PC-9 (cell line): Measurements from ENCODE around the gene DCAF15. TPM values are rescaled to one million over a fixed set of nuclear protein-coding genes. Genes with fewer than 3 reads are reported as not detected.
"Not testable (repeated sequence)": the region's sequence is repeated elsewhere in the genome, so short reads cannot be mapped to it uniquely, and the experiment has no call there.

ENCODE experiments used
- BruUV-seq: library from RNA; stranded (reverse); fragments of 400-500 nt; replicated peaks from 2 replicates; lab custom pipeline; 2021; lab: Mats Ljungman, UMichigan
- CTCF ChIA-PET: fragments of 300-600 bp; sonication (Branson Sonifier 250); formaldehyde crosslinking; loops from one replicate; lab custom pipeline; 2022; ENCODE audit warnings: antibody characterized with exemption; lab: Charles Lee
- POLR2A ChIA-PET: fragments of 300-600 bp; sonication (Branson Sonifier 250); formaldehyde crosslinking; loops from one replicate; lab custom pipeline; 2022; ENCODE audit warnings: antibody characterized with exemption; ENCODE audit not compliant: unreplicated experiment; lab: Charles Lee
- DNase-seq, 2 experiments: peaks; one replicate each; pipeline versions ENCODE4 v3.0.0 to v3.0.0-alpha.2; 2015 to 2022; ENCODE audit warnings: mixed read lengths in 1 of 2
- H2AFZ ChIP-seq: fragments of 200-600 bp; sonication (generic); 2 replicates; pipeline ENCODE4 v1.8.1; 2017; ENCODE audit warnings: antibody characterized with exemption
- H3F3A ChIP-seq: fragments of 200-600 bp; sonication (generic); 2 replicates; pipeline ENCODE4 v1.8.1; 2017; ENCODE audit warnings: antibody characterized with exemption, mild to moderate bottlenecking, low read depth; ENCODE audit not compliant: insufficient read depth
- H3K27ac ChIP-seq: fragments of 200-600 bp; sonication (generic); 2 replicates; pipeline ENCODE4 v1.6.1; 2016; ENCODE audit warnings: mixed run types
- H3K27me3 ChIP-seq: fragments of 200-600 bp; sonication (generic); 2 replicates; pipeline ENCODE4 v1.6.1; 2016; ENCODE audit warnings: low read depth, mixed run types; ENCODE audit not compliant: insufficient read depth
- H3K36me3 ChIP-seq: fragments of 200-600 bp; sonication (generic); 2 replicates; pipeline ENCODE4 v1.6.1; 2016; ENCODE audit warnings: low read depth, mixed run types
- H3K4me1 ChIP-seq: fragments of 200-600 bp; sonication (generic); replicated peaks from 2 replicates; pipeline ENCODE4 v1.6.1; 2016; ENCODE audit warnings: mixed run types; ENCODE audit not compliant: insufficient read depth
- H3K4me2 ChIP-seq: fragments of 200-600 bp; sonication (generic); 2 replicates; pipeline ENCODE4 v1.6.1; 2017; ENCODE audit warnings: mixed run types
- H3K4me3 ChIP-seq: fragments of 200-600 bp; sonication (generic); 2 replicates; pipeline ENCODE4 v1.6.1; 2016; ENCODE audit warnings: mixed run types
- H3K79me2 ChIP-seq: fragments of 200-600 bp; sonication (generic); 2 replicates; pipeline ENCODE4 v1.6.1; 2017; ENCODE audit warnings: low read depth, mixed run types
- H3K9me2 ChIP-seq: fragments of 200-600 bp; sonication (generic); 2 replicates; pipeline ENCODE4 v1.8.1; 2017; ENCODE audit warnings: mild to moderate bottlenecking; ENCODE audit not compliant: insufficient read depth
- H3K9me3 ChIP-seq: fragments of 200-600 bp; sonication (generic); 2 replicates; pipeline ENCODE4 v1.8.1; 2016; ENCODE audit warnings: low read depth; ENCODE audit not compliant: insufficient read depth
- H4K20me1 ChIP-seq: fragments of 200-600 bp; sonication (generic); 2 replicates; pipeline ENCODE4 v1.8.1; 2017; ENCODE audit not compliant: insufficient read depth
- EZH2 ChIP-seq: fragments of 200-600 bp; sonication (generic); IDR thresholded peaks from 2 replicates; pipeline ENCODE4 v1.8.0; 2017; ENCODE audit warnings: antibody characterized with exemption, low read depth
- intact Hi-C: fragments of 100-400 bp; cut with micrococcal nuclease; formaldehyde crosslinking; loops from one replicate; pipeline ENCODE4 v1.10.0; 2022; ENCODE audit not compliant: unreplicated experiment
- total RNA-seq: library from RNA; stranded (reverse); gene quantifications from 2 replicates; pipeline ENCODE4 v1.2.3, GENCODE V29; 2021
- TF ChIP-seq, protein P1 (sequence below): fragments of 200-600 bp; sonication (generic); conservative IDR thresholded peaks from 2 replicates; pipeline ENCODE4 v1.6.1; 2017; ENCODE audit warnings: mixed run types, antibody characterized with exemption, mild to moderate bottlenecking, moderate library complexity

The DCAF15 gene
- total RNA-seq, 1 experiment from 2014 or later: 35.3 TPM

DNA sequence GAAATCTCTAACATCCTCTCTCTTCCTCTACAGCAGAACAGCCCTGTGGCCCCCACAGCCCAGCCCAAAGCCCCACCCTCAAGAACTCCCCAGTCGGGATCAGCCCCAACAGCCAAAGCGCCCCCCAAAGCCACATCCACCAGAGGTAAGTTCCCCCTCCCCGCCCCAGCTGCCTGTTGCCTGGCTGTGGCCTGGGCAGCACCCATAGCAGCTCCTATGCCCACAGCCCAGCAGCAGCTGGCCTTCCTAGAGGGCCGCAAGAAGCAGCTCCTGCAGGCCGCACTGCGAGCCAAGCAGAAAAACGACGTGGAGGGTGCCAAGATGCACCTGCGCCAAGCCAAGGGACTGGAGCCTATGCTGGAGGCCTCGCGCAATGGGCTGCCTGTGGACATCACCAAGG, 31.8 kb upstream of the DCAF15 start:
- Histone ChIP-seq H2AFZ (no peak overlapping the region), H3K9me3 (no peaks in the 10 kb centered on the region; the same call in 1 of the 2 replicates), H3K4me2 (no peak overlapping the region), H3K27ac (no peak overlapping the region), H4K20me1 (no peaks in the 10 kb centered on the region), H3K9me2 (no peaks in the 10 kb centered on the region), H3K27me3 (no peaks in the 10 kb centered on the region), H3K36me3 (peaks cover 37% of the 10 kb centered on the region), H3K79me2 (no peaks in the 10 kb centered on the region), H3K4me3 (no peak overlapping the region), H3K4me1 (no peaks in the 10 kb centered on the region), H3F3A (peaks cover 23% of the 10 kb centered on the region)
- intact Hi-C loops: no loop called here
- ChIA-PET CTCF (no interaction called here), POLR2A (no interaction called here)
- BruUV-seq: no TSS peak
- TF ChIP-seq, protein P1, sequence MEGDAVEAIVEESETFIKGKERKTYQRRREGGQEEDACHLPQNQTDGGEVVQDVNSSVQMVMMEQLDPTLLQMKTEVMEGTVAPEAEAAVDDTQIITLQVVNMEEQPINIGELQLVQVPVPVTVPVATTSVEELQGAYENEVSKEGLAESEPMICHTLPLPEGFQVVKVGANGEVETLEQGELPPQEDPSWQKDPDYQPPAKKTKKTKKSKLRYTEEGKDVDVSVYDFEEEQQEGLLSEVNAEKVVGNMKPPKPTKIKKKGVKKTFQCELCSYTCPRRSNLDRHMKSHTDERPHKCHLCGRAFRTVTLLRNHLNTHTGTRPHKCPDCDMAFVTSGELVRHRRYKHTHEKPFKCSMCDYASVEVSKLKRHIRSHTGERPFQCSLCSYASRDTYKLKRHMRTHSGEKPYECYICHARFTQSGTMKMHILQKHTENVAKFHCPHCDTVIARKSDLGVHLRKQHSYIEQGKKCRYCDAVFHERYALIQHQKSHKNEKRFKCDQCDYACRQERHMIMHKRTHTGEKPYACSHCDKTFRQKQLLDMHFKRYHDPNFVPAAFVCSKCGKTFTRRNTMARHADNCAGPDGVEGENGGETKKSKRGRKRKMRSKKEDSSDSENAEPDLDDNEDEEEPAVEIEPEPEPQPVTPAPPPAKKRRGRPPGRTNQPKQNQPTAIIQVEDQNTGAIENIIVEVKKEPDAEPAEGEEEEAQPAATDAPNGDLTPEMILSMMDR: no peak
- no peak for TF ChIP-seq EZH2
- DNase-seq: no peak

DNA sequence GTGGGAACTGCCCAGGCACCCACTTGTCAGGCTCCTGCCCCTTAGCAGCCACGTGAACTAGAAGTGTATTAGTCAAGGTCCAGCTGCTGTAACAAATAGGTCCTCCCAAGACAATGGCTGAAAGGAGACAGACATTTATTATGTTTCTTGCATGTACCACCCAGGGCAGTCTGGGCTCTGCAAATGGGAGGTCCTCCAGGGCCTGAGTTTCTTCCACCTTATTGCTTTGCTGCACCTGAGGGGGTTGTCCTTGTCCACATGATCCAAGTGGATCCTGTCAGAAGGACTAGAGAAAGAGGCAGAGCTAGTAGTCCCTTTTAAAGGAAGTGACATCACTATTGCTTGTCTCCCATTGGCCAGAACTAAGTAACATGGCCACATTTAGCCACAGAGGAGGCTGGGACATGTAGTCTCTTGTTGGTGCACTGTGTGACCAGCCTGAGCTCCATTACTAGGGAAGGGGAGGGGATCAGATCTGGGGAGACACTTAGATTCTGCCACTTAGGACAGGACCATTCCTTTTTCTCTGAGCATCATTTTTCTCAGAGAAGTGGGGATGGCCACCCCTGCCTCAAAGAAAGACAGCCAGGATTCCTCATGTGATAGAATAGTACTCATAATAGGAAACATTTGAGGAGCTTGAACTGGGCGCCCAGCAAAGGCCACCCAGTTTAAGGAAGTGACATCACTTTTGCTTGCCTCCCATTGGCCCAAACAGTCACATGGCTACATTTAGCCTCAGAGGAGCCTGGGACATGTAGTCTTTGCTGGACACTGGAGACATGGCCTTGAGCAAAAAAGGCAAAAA, 31.2 kb upstream of the DCAF15 start:
- H3K9me2 ChIP-seq: no peaks in the 10 kb centered on the region
- peak in 1 of 2 experiments; percentile 72 for DNase-seq
- H3K4me2 ChIP-seq: no peak overlapping the region
- no TSS peak for BruUV-seq
- POLR2A ChIA-PET: interaction anchor here (0.8 kb wide), 1 partner anchor 35 kb away, joined by 5 read pairs; no protein-coding TSS in a partner anchor
- H3K36me3 ChIP-seq: peaks cover 33% of the 10 kb centered on the region
- no peaks in the 10 kb centered on the region for H3K79me2 ChIP-seq
- peaks cover 17% of the 10 kb centered on the region for H3F3A ChIP-seq
- no peaks in the 10 kb centered on the region for H3K4me1 ChIP-seq
- no peaks in the 10 kb centered on the region; the same call in 1 of the 2 replicates for H3K9me3 ChIP-seq
- TF ChIP-seq EZH2: no peak
- H2AFZ ChIP-seq: no peak overlapping the region
- H3K27me3 ChIP-seq: no peaks in the 10 kb centered on the region
- H4K20me1 ChIP-seq: no peaks in the 10 kb centered on the region
- intact Hi-C loops: no loop called here
- no peak overlapping the region for H3K4me3 ChIP-seq
- CTCF ChIA-PET: no interaction called here
- no peak overlapping the region for H3K27ac ChIP-seq

DNA sequence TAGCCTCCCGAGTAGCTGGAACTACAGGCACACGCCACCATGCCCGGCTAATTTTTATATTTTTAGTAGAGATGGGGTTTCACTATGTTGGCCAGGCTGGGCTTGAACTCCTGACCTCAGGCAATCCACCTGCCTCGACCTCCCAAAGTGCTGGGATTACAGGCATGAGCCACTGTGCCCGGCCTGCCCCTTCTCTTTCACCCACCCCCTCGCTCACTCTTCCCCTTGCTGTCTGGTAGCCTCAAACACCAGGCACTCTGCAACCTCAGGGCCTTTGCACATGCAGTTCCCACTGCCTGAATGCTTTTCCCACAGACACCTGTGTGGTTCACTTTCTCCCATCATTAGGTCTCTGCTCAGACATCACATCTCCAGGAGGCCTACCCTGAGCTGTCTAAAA, 30.2 kb upstream of the DCAF15 start:
- H3K9me2 ChIP-seq, POLR2A ChIA-PET, H3K27me3 ChIP-seq, H4K20me1 ChIP-seq, BruUV-seq, DNase-seq, H2AFZ ChIP-seq, intact Hi-C loops, H3K4me1 ChIP-seq, H3K4me3 ChIP-seq, H3K79me2 ChIP-seq, H3K4me2 ChIP-seq, H3F3A ChIP-seq, H3K27ac ChIP-seq, H3K9me3 ChIP-seq, CTCF ChIA-PET: not testable (repeated sequence)
- H3K36me3 ChIP-seq: peaks cover 27% of the 10 kb centered on the region

DNA sequence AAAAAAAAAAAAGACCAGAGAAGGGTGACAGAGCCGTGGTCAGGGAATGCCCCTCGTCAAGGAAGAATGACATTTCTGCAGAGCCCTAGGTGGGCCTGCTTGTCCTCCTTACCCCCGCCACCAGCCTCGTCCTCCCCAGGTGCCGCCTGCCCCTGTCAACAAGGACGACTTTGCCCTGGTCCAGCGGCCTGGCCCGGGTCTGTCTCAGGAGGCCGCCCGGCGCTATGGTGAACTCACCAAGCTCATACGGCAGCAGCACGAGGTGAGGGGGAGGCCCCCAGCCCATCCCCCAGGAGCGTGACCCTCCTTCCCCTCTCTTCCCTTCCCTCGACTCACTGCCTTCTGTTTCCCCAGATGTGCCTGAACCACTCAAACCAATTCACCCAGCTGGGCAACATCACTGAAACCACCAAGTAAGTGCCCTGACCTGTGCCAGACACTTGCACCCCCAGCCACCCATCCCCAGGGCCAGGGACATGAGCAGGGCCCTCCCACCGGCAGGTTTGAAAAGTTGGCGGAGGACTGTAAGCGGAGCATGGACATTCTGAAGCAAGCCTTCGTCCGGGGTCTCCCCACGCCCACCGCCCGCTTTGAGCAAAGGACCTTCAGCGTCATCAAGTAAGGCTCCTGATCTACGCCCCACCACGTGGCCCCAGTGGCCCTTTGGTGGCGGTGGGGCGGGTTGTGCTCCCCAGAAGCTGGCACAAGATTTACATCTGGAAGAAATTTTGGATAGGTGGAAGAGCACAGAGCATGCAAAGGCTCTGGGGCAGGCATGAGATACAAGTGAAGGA, 28.9 kb upstream of the DCAF15 start:
- Histone ChIP-seq H2AFZ (no peak overlapping the region), H3K79me2 (no peaks in the 10 kb centered on the region), H4K20me1 (no peaks in the 10 kb centered on the region), H3K27ac (no peak overlapping the region), H3K4me1 (no peaks in the 10 kb centered on the region), H3K4me2 (no peak overlapping the region), H3K27me3 (no peaks in the 10 kb centered on the region), H3F3A (peaks cover 14% of the 10 kb centered on the region), H3K9me3 (no peaks in the 10 kb centered on the region; the same call in 1 of the 2 replicates), H3K9me2 (no peaks in the 10 kb centered on the region), H3K4me3 (no peak overlapping the region), H3K36me3 (peaks cover 22% of the 10 kb centered on the region)
- POLR2A ChIA-PET: interaction anchor here (0.7 kb wide), 1 partner anchor 155 kb away, joined by 6 read pairs; no protein-coding TSS in a partner anchor
- no TSS peak for BruUV-seq
- intact Hi-C loops: no loop called here
- TF ChIP-seq EZH2: no peak
- TF ChIP-seq, protein P1: no peak
- CTCF ChIA-PET: no interaction called here
- no peak for DNase-seq
